Measurements from ENCODE around the gene LYRM1.

LYRM1 gene

GRCh38 chr16:20866145-20866772 is 34.3 kb upstream of the LYRM1 start:
- Mint-ChIP-seq H3K36me3 (ENCODE audit: low read depth) (peaks cover 40% of the 10 kb centered on the region), H3K4me3 (no peak overlapping the region), H3K9me3 (no peaks in the 10 kb centered on the region), H3K4me1 (ENCODE audit: low read depth) (peaks cover 46% of the 10 kb centered on the region), H3K27ac (peak overlapping the region; percentile 75), H3K27me3 (ENCODE audit: low read depth) (no peaks in the 10 kb centered on the region)

GRCh38 chr16:20866801-20867200 is 33.8 kb upstream of the LYRM1 start:
- Mint-ChIP-seq H3K27me3 (ENCODE audit: low read depth) (no peaks in the 10 kb centered on the region), H3K27ac (peak overlapping the region; percentile 53), H3K9me3 (no peaks in the 10 kb centered on the region), H3K36me3 (ENCODE audit: low read depth) (peaks cover 42% of the 10 kb centered on the region), H3K4me1 (ENCODE audit: low read depth) (peaks cover 49% of the 10 kb centered on the region), H3K4me3 (no peak overlapping the region)

- H3K27ac Mint-ChIP-seq, result no peak overlapping the region
- H3K9me3 Mint-ChIP-seq, result no peaks in the 10 kb centered on the region
- H3K36me3 Mint-ChIP-seq (ENCODE audit: low read depth), result peaks cover 43% of the 10 kb centered on the region
- H3K4me1 Mint-ChIP-seq (ENCODE audit: low read depth), result peaks cover 52% of the 10 kb centered on the region
- no peaks in the 10 kb centered on the region for H3K27me3 Mint-ChIP-seq (ENCODE audit: low read depth)
- H3K4me3 Mint-ChIP-seq, result no peak overlapping the region
Observed at GRCh38 chr16:20867585-20867984, 33.0 kb upstream of the LYRM1 start.

- H3K27ac Mint-ChIP-seq, result peak overlapping the region; percentile 2
- H3K4me1 Mint-ChIP-seq (ENCODE audit: low read depth), result peaks cover 59% of the 10 kb centered on the region
- H3K9me3 Mint-ChIP-seq, result no peaks in the 10 kb centered on the region
- H3K36me3 Mint-ChIP-seq (ENCODE audit: low read depth), result peaks cover 34% of the 10 kb centered on the region
- H3K4me3 Mint-ChIP-seq, result no peak overlapping the region
- no peaks in the 10 kb centered on the region for H3K27me3 Mint-ChIP-seq (ENCODE audit: low read depth)
Observed at GRCh38 chr16:20868890-20869289, 31.7 kb upstream of the LYRM1 start.

GRCh38 chr16:20870122-20870820 is 30.3 kb upstream of the LYRM1 start:
- Mint-ChIP-seq H3K36me3 (ENCODE audit: low read depth) (peaks cover 26% of the 10 kb centered on the region), H3K4me1 (ENCODE audit: low read depth) (peaks cover 69% of the 10 kb centered on the region), H3K27ac (no peak overlapping the region), H3K9me3 (no peaks in the 10 kb centered on the region), H3K4me3 (no peak overlapping the region), H3K27me3 (ENCODE audit: low read depth) (no peaks in the 10 kb centered on the region)

- Mint-ChIP-seq H3K36me3 (ENCODE audit: low read depth) (peaks cover 24% of the 10 kb centered on the region), H3K9me3 (no peaks in the 10 kb centered on the region), H3K27me3 (ENCODE audit: low read depth) (no peaks in the 10 kb centered on the region), H3K4me3 (no peak overlapping the region), H3K4me1 (ENCODE audit: low read depth) (peaks cover 64% of the 10 kb centered on the region), H3K27ac (no peak overlapping the region)
Observed at GRCh38 chr16:20871258-20871657, 29.3 kb upstream of the LYRM1 start.

- no peak overlapping the region for H3K27ac Mint-ChIP-seq
- H3K36me3 Mint-ChIP-seq (ENCODE audit: low read depth), result peaks cover 24% of the 10 kb centered on the region
- peaks cover 63% of the 10 kb centered on the region for H3K4me1 Mint-ChIP-seq (ENCODE audit: low read depth)
- no peak overlapping the region for H3K4me3 Mint-ChIP-seq
- H3K9me3 Mint-ChIP-seq, result no peaks in the 10 kb centered on the region
- H3K27me3 Mint-ChIP-seq (ENCODE audit: low read depth), result no peaks in the 10 kb centered on the region
Observed at GRCh38 chr16:20871941-20872815, 28.4 kb upstream of the LYRM1 start.

GRCh38 chr16:20873331-20873730 is 27.2 kb upstream of the LYRM1 start:
- peaks cover 63% of the 10 kb centered on the region for H3K4me1 Mint-ChIP-seq (ENCODE audit: low read depth)
- peak overlapping the region; percentile 96 for H3K27ac Mint-ChIP-seq

GRCh38 chr16:20874088-20874581 is 26.4 kb upstream of the LYRM1 start:
- peaks cover 63% of the 10 kb centered on the region for H3K4me1 Mint-ChIP-seq (ENCODE audit: low read depth)
- H3K4me3 Mint-ChIP-seq, result peak overlapping the region; percentile 75
- H3K27me3 Mint-ChIP-seq (ENCODE audit: low read depth), result no peaks in the 10 kb centered on the region
- H3K27ac Mint-ChIP-seq, result peak overlapping the region; percentile 96
- H3K9me3 Mint-ChIP-seq, result no peaks in the 10 kb centered on the region
- H3K36me3 Mint-ChIP-seq (ENCODE audit: low read depth), result peaks cover 28% of the 10 kb centered on the region

More at GRCh38 chr16:20873331-20873730, 27.2 kb upstream of the LYRM1 start:
- H3K4me3 Mint-ChIP-seq, result peak overlapping the region; percentile 36
- no peaks in the 10 kb centered on the region for H3K9me3 Mint-ChIP-seq
- peaks cover 27% of the 10 kb centered on the region for H3K36me3 Mint-ChIP-seq (ENCODE audit: low read depth)
- no peaks in the 10 kb centered on the region for H3K27me3 Mint-ChIP-seq (ENCODE audit: low read depth)

GRCh38 chr16:20875355-20875650 is 25.3 kb upstream of the LYRM1 start:
- H3K36me3 Mint-ChIP-seq (ENCODE audit: low read depth), result peaks cover 31% of the 10 kb centered on the region
- H3K27me3 Mint-ChIP-seq (ENCODE audit: low read depth), result no peaks in the 10 kb centered on the region
- H3K27ac Mint-ChIP-seq, result peak overlapping the region; percentile 96
- no peaks in the 10 kb centered on the region for H3K9me3 Mint-ChIP-seq
- peak overlapping the region; percentile 45 for H3K4me3 Mint-ChIP-seq
- H3K4me1 Mint-ChIP-seq (ENCODE audit: low read depth), result peaks cover 66% of the 10 kb centered on the region

GRCh38 chr16:20878682-20879147 is 21.9 kb upstream of the LYRM1 start:
- Mint-ChIP-seq H3K4me3 (no peak overlapping the region), H3K27ac (no peak overlapping the region), H3K36me3 (ENCODE audit: low read depth) (peaks cover 25% of the 10 kb centered on the region), H3K4me1 (ENCODE audit: low read depth) (peaks cover 48% of the 10 kb centered on the region), H3K27me3 (ENCODE audit: low read depth) (no peaks in the 10 kb centered on the region), H3K9me3 (no peaks in the 10 kb centered on the region)

- Mint-ChIP-seq H3K27ac (peak overlapping the region; percentile 4), H3K27me3 (ENCODE audit: low read depth) (no peaks in the 10 kb centered on the region), H3K4me3 (no peak overlapping the region), H3K9me3 (no peaks in the 10 kb centered on the region), H3K4me1 (ENCODE audit: low read depth) (peaks cover 47% of the 10 kb centered on the region), H3K36me3 (ENCODE audit: low read depth) (peaks cover 30% of the 10 kb centered on the region)
Observed at GRCh38 chr16:20879175-20880040, 21.2 kb upstream of the LYRM1 start.

- Mint-ChIP-seq H3K36me3 (ENCODE audit: low read depth) (peaks cover 32% of the 10 kb centered on the region), H3K27ac (no peak overlapping the region), H3K4me1 (ENCODE audit: low read depth) (peaks cover 40% of the 10 kb centered on the region), H3K9me3 (no peaks in the 10 kb centered on the region), H3K4me3 (no peak overlapping the region), H3K27me3 (ENCODE audit: low read depth) (no peaks in the 10 kb centered on the region)
Observed at GRCh38 chr16:20880867-20881502, 19.6 kb upstream of the LYRM1 start.

Data from T-helper 1 cell treated with Interleukin-12 subunit alpha and Interleukin-12 subunit beta and Interleukin-4 antibody, amounts not matched to agents 30 μg/mL and 1 μg/mL, for 36 hours (primary cell).